GM12875 (cell line): Measurements from ENCODE around the gene PTPRR.

ENCODE experiments used
- H3K4me3 ChIP-seq: one replicate; pipeline ENCODE4 v1.5.1; 2011; ENCODE audit warnings: low read depth, low read length, control low read depth
- TF ChIP-seq, protein P1 (sequence below): IDR thresholded peaks from 2 replicates; pipeline ENCODE4 v1.5.1; 2011; ENCODE audit warnings: low read depth, mild to moderate bottlenecking, control low read depth, inconsistent platforms, low read length, moderate library complexity, borderline replicate concordance; ENCODE audit not compliant: insufficient read depth

Gene PTPRR

DNA sequence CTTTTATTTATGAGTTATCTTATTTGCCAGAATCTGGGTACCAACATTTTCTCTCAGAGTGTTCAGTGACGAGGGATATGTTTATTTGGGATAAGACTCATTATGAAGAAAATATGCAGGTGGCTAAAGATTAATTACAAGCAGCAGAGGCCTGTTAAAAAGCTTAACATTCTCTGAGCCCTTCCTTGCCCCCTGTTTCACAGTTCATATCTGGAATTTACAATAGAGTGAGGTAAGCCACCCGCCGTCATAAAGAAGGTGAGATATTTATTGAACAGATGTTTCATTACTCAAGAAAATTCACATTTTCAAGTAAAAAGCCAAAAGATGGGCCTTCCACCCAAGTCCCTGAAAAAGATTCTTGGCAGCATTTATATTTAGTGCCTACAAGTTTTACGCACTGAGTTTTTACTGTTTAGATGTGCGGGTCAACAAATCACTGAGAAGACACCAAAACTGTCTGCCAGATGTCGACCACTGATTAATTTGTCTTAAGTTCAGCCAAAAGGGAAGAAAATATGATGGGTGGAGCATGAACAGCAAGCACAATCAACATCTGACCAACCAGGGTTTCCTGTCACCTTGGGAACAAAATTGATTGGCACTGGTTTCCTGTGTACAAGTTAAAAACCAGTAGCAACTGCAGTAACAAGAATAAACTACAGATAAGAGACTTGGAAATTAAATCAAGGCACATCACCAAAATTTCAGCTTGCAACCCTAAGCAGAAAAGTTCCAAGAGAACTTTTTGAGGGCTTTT is 197.8 kb downstream of the PTPRR start:
- TF ChIP-seq, protein P1, sequence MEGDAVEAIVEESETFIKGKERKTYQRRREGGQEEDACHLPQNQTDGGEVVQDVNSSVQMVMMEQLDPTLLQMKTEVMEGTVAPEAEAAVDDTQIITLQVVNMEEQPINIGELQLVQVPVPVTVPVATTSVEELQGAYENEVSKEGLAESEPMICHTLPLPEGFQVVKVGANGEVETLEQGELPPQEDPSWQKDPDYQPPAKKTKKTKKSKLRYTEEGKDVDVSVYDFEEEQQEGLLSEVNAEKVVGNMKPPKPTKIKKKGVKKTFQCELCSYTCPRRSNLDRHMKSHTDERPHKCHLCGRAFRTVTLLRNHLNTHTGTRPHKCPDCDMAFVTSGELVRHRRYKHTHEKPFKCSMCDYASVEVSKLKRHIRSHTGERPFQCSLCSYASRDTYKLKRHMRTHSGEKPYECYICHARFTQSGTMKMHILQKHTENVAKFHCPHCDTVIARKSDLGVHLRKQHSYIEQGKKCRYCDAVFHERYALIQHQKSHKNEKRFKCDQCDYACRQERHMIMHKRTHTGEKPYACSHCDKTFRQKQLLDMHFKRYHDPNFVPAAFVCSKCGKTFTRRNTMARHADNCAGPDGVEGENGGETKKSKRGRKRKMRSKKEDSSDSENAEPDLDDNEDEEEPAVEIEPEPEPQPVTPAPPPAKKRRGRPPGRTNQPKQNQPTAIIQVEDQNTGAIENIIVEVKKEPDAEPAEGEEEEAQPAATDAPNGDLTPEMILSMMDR: no peak
- H3K4me3 ChIP-seq: no peak overlapping the region

DNA sequence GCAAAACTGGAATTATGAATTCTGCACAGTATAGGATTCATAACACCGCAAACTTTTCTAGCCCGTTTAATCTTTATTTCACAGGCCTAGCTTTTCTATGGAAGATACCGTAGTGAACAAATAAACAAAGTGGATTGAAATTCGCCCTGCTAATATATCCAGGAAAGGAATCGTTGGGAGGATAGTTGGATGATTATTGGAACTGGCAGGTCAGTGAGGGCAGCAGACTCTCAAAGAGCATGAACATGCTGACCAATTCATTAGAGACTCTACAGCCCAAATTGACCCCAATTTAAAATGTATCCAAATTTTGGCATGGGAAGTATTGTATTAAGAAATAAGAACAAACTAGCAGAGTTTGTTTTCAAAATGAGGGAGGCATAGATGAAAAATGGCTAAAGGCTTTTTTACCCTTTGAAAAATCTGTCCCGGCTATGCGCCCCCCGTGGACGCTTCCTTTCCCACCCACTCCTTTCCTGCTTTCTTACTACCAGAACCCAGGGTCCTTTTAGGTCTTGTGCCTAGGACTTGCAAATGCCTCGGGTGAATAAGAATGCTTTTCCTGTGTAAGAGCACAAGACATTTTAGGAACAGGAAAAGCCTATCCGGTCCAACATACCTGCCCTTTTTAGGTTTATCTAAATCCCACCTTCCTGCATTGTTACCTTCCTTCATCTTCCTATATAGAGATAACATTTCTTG is 198.7 kb downstream of the PTPRR start:
- no peak overlapping the region for H3K4me3 ChIP-seq
- TF ChIP-seq, protein P1: no peak

DNA sequence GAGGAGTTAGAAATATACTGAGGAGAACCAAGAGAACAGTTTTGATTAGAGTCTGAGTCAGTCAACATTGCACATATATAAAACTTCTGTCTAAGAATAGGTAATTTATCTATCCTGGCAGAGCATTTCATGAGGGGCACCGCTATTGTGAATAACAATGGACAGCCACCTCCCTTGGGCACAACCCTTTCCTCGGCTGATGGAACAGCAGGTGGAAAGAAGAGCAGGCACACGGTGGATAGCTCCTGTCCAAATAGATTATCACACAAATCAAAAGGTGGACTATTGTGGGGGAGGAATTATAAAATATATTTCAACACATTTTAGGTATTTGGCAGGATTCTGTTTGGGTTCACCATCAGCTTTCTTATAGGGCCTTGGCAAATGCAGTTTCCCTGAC is 199.3 kb downstream of the PTPRR start:
- TF ChIP-seq, protein P1: no peak
- no peak overlapping the region for H3K4me3 ChIP-seq

DNA sequence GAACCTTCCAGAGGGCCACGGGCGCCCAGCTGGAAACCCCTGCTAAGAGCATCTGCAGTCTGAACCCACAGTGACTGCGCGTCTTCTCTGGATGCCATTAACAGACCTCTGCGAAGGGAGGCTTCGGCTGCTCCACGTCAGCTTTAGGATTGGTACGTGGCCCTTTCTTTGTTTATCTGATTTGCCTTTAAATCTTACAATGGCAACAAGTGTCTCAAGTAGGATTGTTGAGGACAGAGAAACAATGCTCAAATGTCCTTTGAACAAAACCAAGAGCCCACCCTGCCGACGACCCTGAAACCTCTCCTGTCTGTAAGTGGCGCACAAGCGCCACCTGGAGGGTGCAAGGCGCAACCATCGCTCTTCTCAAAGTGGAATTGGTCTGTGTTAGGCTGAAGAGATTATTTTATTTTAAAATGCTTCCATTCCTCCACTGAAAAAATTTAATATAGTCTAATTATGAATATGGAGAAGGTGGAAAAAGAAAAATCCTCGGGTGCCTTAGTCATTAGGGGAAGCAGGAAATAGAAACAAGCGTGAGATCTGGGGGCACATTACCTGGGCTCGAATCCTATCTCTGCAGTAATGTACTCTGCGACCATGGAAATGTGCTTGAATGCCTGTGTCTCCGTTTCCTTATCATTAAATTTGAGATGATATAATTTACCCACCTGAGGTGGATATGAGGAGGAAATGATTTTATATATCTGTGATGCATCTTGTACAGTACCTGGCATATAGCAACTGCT is 200.7 kb downstream of the PTPRR start:
- H3K4me3 ChIP-seq: no peak overlapping the region
- TF ChIP-seq, protein P1: peak; percentile 81

DNA sequence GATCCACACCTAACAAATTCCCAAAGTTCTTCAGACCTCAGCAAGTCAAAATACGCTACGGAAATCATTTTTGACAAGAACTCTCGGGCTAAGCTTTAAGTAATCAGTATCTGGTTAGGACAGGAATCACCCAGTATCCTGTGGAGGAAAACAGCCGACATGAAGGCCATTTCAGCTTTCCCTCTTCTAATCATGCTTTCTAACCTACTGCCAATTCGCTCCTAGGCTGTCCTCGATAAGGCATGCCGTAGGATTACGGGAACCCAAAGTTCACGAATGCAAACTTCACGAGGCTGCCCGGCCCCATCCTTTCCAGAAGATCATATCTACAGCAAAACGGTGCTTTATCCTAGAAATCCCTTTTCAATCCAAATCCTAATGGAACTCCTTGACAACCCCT is 201.5 kb downstream of the PTPRR start:
- no peak overlapping the region for H3K4me3 ChIP-seq
- TF ChIP-seq, protein P1: no peak

DNA sequence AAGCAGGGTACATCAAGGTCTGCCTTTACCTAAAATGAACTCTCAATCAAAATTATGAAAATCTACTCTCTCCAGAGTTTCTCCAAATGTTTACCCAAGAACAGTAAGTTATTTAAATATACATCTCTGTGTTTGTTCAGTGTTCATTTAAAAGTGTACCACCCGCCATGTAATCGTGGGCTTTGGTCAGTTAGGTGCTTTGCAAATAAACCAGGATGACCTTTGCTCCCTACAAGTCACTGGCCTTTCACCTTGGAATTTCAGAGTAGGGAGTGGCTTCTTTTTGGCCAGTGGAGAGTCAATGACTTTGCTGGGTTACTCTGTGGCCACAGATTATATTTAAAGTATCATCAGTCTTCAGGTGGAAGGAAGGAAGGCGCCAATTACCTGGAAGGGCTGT is 208.7 kb downstream of the PTPRR start:
- TF ChIP-seq, protein P1: no peak
- H3K4me3 ChIP-seq: no peak overlapping the region
